ENCODE data around the gene IFT22. TPM values are rescaled to one million over a fixed set of nuclear protein-coding genes. Genes with fewer than 3 reads are reported as not detected.

Gene IFT22
- total and polyA plus RNA-seq, 2 of the 8 experiments (the other 6 are each of a cell fraction or from before 2014, with no cell fraction given) = 17.7 to 18.9 TPM

GRCh38 chr7:101321491-101322401 is at the start of gene IFT22 (continued):
- TF ChIP-seq CTCF (IDR thresholded peaks at IDR 0.05; ENCODE audit: control extremely low read depth in 1 of 3, insufficient read depth in 1 of 3, low read depth in 1 of 3, low read length in 3 of 3) (peak; percentile 31 to 50 (median 50)), GTF2F1 (IDR thresholded peaks at IDR 0.05; ENCODE audit: borderline replicate concordance, low read depth, low read length) (no peak), RFX5 (IDR thresholded peaks at IDR 0.05; ENCODE audit: borderline replicate concordance, low read depth, low read length) (no peak), SRF (IDR thresholded peaks at IDR 0.05; ENCODE audit: low read depth, low read length) (no peak), HDAC2 (IDR thresholded peaks at IDR 0.05; ENCODE audit: borderline replicate concordance in 1 of 2, low read depth in 2 of 2, low read length in 2 of 2) (peak; percentile 35 to 91; a peak in 2 of 4 replicates), TAF1 (IDR thresholded peaks at IDR 0.05; ENCODE audit: low read depth, low read length) (peak; percentile 76), RBBP5 (IDR thresholded peaks at IDR 0.05; ENCODE audit: borderline replicate concordance, low read depth, low read length) (no peak), FOSL1 (IDR thresholded peaks at IDR 0.05; ENCODE audit: insufficient read depth, low read depth, low read length) (no peak), SP1 (IDR thresholded peaks at IDR 0.05; ENCODE audit: low read depth, low read length) (no peak), CEBPB (IDR thresholded peaks at IDR 0.05; ENCODE audit: low read depth, low read length) (no peak), PHF8 (conservative IDR thresholded peaks at IDR 0.05; ENCODE audit: low read depth, low read length) (peak; percentile 80), KDM5A (IDR thresholded peaks at IDR 0.05; ENCODE audit: low read length) (no peak), NRF1 (IDR thresholded peaks at IDR 0.05; ENCODE audit: low read depth, low read length) (no peak), RAD21 (IDR thresholded peaks at IDR 0.05 in 1 of 2, conservative IDR thresholded peaks at IDR 0.05 in 1 of 2; ENCODE audit: low read depth in 2 of 2, low read length in 2 of 2) (peak; percentile 48 to 69), TBP (IDR thresholded peaks at IDR 0.05; ENCODE audit: low read depth, low read length) (0 out of 2 replicates have a peak, but pooled peaks have one; percentile 54), JUN (IDR thresholded peaks at IDR 0.05; ENCODE audit: low read depth, low read length) (no peak), ZNF274 (IDR thresholded peaks at IDR 0.05; ENCODE audit: borderline replicate concordance, extremely low read depth, low read length) (no peak), CBX5 (IDR thresholded peaks at IDR 0.05; ENCODE audit: low read depth, low read length) (no peak), JUND (IDR thresholded peaks at IDR 0.05; ENCODE audit: low read length) (no peak), RXRA (IDR thresholded peaks at IDR 0.05; ENCODE audit: insufficient read depth, low read depth, low read length) (0 out of 2 replicates have a peak, but pooled peaks have one; percentile 18)

Measured in H1 (cell line).